Vagina (tissue), 2 donors: ENCODE data around the gene LCMT1.

ENCODE experiments used
- POLR2A ChIP-seq, 2 donors: fragments of 450-650 bp; IDR thresholded peaks; one replicate each; pipeline ENCODE4 v1.6.1; 2017; ENCODE audit warnings: antibody characterized with exemption in 2 of 2, mild to moderate bottlenecking in 2 of 2, moderate library complexity in 2 of 2
- POLR2AphosphoS5 ChIP-seq, 2 donors: sonication (generic); formaldehyde crosslinking; IDR thresholded peaks; one replicate each; pipeline ENCODE4 v1.9.0; 2017; ENCODE audit warnings: antibody characterized with exemption in 2 of 2, mild to moderate bottlenecking in 2 of 2, low read depth in 1 of 2; ENCODE audit not compliant: insufficient read depth in 1 of 2
- TF ChIP-seq, protein P1 (sequence below), 3 experiments: fragments of 450-650 bp in 2 of 3; fragments of 200-600 bp in 1 of 3; sonication (generic) in 1 of 3; IDR thresholded peaks; one replicate each; pipeline ENCODE4 v1.5.1; 2017 to 2019; ENCODE audit warnings: antibody characterized with exemption in 3 of 3, mild to moderate bottlenecking in 2 of 3, moderate library complexity in 2 of 3

DNA sequence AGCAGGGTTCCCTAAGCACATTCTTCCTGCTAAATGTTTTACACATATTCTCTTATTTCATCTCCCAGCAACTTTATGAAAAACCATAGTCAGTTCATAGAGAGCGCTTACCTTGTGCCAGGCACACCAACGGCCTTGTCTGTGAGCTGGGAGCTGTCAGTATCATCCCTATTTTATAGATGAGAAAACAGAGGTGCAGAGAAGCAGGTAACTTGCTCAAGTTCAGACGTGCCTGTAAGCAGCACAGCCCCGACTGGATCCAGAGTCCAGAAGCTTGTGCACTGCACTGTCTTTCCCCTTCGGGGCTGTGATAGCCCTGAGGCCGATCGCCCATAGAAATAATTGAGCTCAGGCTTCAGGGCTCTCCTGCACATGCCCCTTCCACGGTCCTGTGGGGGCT, 111.4 kb downstream of the LCMT1 start:
- TF ChIP-seq, protein P1, sequence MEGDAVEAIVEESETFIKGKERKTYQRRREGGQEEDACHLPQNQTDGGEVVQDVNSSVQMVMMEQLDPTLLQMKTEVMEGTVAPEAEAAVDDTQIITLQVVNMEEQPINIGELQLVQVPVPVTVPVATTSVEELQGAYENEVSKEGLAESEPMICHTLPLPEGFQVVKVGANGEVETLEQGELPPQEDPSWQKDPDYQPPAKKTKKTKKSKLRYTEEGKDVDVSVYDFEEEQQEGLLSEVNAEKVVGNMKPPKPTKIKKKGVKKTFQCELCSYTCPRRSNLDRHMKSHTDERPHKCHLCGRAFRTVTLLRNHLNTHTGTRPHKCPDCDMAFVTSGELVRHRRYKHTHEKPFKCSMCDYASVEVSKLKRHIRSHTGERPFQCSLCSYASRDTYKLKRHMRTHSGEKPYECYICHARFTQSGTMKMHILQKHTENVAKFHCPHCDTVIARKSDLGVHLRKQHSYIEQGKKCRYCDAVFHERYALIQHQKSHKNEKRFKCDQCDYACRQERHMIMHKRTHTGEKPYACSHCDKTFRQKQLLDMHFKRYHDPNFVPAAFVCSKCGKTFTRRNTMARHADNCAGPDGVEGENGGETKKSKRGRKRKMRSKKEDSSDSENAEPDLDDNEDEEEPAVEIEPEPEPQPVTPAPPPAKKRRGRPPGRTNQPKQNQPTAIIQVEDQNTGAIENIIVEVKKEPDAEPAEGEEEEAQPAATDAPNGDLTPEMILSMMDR (IDR thresholded peaks at IDR 0.05): no peak
- TF ChIP-seq POLR2AphosphoS5 (IDR thresholded peaks at IDR 0.05; ENCODE audit: insufficient read depth in 1 of 2, low read depth in 1 of 2) (no peak), POLR2A (IDR thresholded peaks at IDR 0.05) (no peak)
